Natural killer cell (primary cell): Measurements from ENCODE around the gene BPIFB4. TPM values are rescaled to one million over a fixed set of nuclear protein-coding genes. Genes with fewer than 3 reads are reported as not detected.

ENCODE experiments used
- ATAC-seq, 3 donors: fragments of 150-1000 bp in 2 of 3; fragments of 200-7000 bp in 1 of 3; cut with Tn5 transposase; 1 replicate in 1 of 3; 2 replicates in 2 of 3; pipeline ENCODE4 v1.10.0; 2021; ENCODE audit warnings: mild to moderate bottlenecking in 2 of 3, moderate library complexity in 2 of 3
- DNase-seq, 2 donors: peaks; one replicate each; pipeline versions ENCODE4 v3.0.0 to v3.0.0-alpha.2; 2013 to 2021; ENCODE audit warnings: mixed read lengths in 1 of 2
- H3K27ac ChIP-seq: one replicate; pipeline ENCODE4 v1.5.1; 2013; ENCODE audit warnings: mild to moderate bottlenecking, low read length
- H3K27me3 ChIP-seq: one replicate; pipeline ENCODE4 v1.6.1; 2013; ENCODE audit warnings: low read length; ENCODE audit not compliant: control insufficient read depth, insufficient read depth
- H3K36me3 ChIP-seq: one replicate; pipeline ENCODE4 v1.6.1; 2013; ENCODE audit warnings: low read length; ENCODE audit not compliant: control insufficient read depth, insufficient read depth
- H3K4me1 ChIP-seq: one replicate; pipeline ENCODE4 v1.6.1; 2013; ENCODE audit warnings: low read length; ENCODE audit not compliant: control insufficient read depth, insufficient read depth
- H3K4me3 ChIP-seq: one replicate; pipeline ENCODE4 v1.5.1; 2013; ENCODE audit warnings: low read length
- H3K9me3 ChIP-seq: one replicate; pipeline ENCODE4 v1.6.1; 2013; ENCODE audit warnings: low read length; ENCODE audit not compliant: control insufficient read depth, insufficient read depth
- H3K27ac Mint-ChIP-seq, 2 donors: one replicate each; pipeline ENCODE4 v1.8.0; 2022; ENCODE audit warnings: mild to moderate bottlenecking in 2 of 2, mixed read lengths in 2 of 2, moderate library complexity in 1 of 2
- H3K27me3 Mint-ChIP-seq, 2 donors: one replicate each; pipeline ENCODE4 v1.8.0; 2022; ENCODE audit warnings: low read depth in 2 of 2, mixed read lengths in 2 of 2
- H3K36me3 Mint-ChIP-seq: one replicate; pipeline ENCODE4 v1.8.0; 2022; ENCODE audit warnings: mixed read lengths
- H3K4me1 Mint-ChIP-seq, 2 donors: one replicate each; pipeline ENCODE4 v1.8.0; 2022; ENCODE audit warnings: mixed read lengths in 2 of 2
- H3K4me3 Mint-ChIP-seq: one replicate; pipeline ENCODE4 v1.8.0; 2022; ENCODE audit warnings: mild to moderate bottlenecking, moderate library complexity, mixed read lengths
- H3K9me3 Mint-ChIP-seq, 2 donors: one replicate each; pipeline ENCODE4 v1.8.0; 2022; ENCODE audit warnings: mixed read lengths in 2 of 2
- WGBS: methylation state at CpG from one replicate; pipeline ENCODE4 v1.1.7; 2013; ENCODE audit warnings: missing lambda C conversion rate; ENCODE audit not compliant: insufficient coverage; 5-methylcytosine and 5-hydroxymethylcytosine counted together
- intact Hi-C: fragments of 100-400 bp; cut with micrococcal nuclease; formaldehyde crosslinking; loops from one replicate; pipeline ENCODE4 v1.14.2; 2022
- total RNA-seq, 4 donors: library from RNA; stranded (reverse); fragments of 120-200 nt in 1 of 4; gene quantifications; one replicate each; pipeline versions ENCODE4 v1.2.3 to v1.2.4, GENCODE V29; 2013 to 2022
- TF ChIP-seq, protein P1 (sequence below): fragments of 200-600 bp; IDR thresholded peaks from one replicate; pipeline ENCODE4 v1.8.0; 2022; ENCODE audit warnings: antibody characterized with exemption

BPIFB4 gene
- total RNA-seq, 3 donors from 2014 or later (not counting 1 experiment from before 2014, with no cell fraction given): not detected

DNA sequence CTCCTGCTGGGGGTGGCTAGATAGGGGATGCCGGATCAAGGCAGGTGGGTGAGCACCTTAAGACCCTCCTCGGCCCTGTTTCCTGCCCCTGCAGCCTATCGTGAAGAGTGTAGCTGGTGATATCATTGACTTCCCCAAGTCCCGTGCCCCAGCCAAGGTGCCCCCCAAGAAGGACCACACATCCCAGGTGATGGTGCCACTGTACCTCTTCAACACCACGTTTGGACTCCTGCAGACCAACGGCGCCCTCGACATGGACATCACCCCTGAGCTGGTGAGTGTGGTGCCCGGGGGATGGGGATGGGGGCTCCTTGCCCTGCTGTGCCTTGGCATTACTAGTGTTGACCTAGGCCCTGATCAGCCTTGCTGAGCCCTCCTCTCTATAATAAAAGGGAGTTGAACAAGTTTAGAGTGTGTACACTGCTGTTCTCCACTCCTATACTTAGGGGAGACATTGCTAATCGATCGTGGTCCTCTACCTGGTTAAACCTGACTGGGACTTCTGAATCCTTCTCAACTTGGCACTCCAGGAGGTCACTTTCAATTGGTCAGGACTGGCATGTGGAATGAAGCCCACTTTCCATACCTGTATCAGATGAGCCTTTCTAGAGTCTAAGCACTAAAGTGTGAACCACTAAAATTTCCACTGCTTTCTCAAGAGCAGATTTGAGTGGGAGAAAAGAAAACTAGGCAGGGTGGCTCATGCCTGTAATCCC lies 14.7 kb upstream of the BPIFB4 start:
- no peak overlapping the region for H3K27ac ChIP-seq
- H3K9me3 ChIP-seq: no peaks in the 10 kb centered on the region
- ATAC-seq (no peak), DNase-seq (no peak)
- H3K4me1 Mint-ChIP-seq: peaks cover 0 to 4% of the 10 kb centered on the region in 2 donors
- no peak overlapping the region for H3K4me3 Mint-ChIP-seq
- WGBS: 94% methylated on average over 11 of the region's 11 CpGs
- intact Hi-C loops: no loop called here
- TF ChIP-seq, protein P1, sequence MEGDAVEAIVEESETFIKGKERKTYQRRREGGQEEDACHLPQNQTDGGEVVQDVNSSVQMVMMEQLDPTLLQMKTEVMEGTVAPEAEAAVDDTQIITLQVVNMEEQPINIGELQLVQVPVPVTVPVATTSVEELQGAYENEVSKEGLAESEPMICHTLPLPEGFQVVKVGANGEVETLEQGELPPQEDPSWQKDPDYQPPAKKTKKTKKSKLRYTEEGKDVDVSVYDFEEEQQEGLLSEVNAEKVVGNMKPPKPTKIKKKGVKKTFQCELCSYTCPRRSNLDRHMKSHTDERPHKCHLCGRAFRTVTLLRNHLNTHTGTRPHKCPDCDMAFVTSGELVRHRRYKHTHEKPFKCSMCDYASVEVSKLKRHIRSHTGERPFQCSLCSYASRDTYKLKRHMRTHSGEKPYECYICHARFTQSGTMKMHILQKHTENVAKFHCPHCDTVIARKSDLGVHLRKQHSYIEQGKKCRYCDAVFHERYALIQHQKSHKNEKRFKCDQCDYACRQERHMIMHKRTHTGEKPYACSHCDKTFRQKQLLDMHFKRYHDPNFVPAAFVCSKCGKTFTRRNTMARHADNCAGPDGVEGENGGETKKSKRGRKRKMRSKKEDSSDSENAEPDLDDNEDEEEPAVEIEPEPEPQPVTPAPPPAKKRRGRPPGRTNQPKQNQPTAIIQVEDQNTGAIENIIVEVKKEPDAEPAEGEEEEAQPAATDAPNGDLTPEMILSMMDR: no peak
- no peaks in the 10 kb centered on the region for H3K36me3 ChIP-seq
- no peaks in the 10 kb centered on the region for H3K4me1 ChIP-seq
- H3K27me3 ChIP-seq: no peaks in the 10 kb centered on the region
- no peaks in the 10 kb centered on the region for H3K9me3 Mint-ChIP-seq
- H3K27me3 Mint-ChIP-seq: no peaks in the 10 kb centered on the region
- H3K4me3 ChIP-seq: no peak overlapping the region
- no peak overlapping the region for H3K27ac Mint-ChIP-seq
- no peaks in the 10 kb centered on the region for H3K36me3 Mint-ChIP-seq

- Histone ChIP-seq H3K27ac (no peak overlapping the region), H3K27me3 (no peaks in the 10 kb centered on the region), H3K4me3 (no peak overlapping the region), H3K4me1 (no peaks in the 10 kb centered on the region), H3K36me3 (no peaks in the 10 kb centered on the region), H3K9me3 (no peaks in the 10 kb centered on the region)
- Mint-ChIP-seq H3K4me3 (no peak overlapping the region), H3K36me3 (no peaks in the 10 kb centered on the region), H3K9me3 (no peaks in the 10 kb centered on the region), H3K27ac (no peak overlapping the region), H3K27me3 (no peaks in the 10 kb centered on the region), H3K4me1 (peaks cover 0 to 4% of the 10 kb centered on the region in 2 donors)
- intact Hi-C loops: no loop called here
- DNase-seq (no peak), ATAC-seq (peak in 1 of 3 donors; percentile 14)
- WGBS: 91% methylated on average over 9 of the region's 9 CpGs
- TF ChIP-seq, protein P1: no peak
These were observed 13.7 kb upstream of the BPIFB4 start for GRCh38 chr20:33065785-33066184.

DNA sequence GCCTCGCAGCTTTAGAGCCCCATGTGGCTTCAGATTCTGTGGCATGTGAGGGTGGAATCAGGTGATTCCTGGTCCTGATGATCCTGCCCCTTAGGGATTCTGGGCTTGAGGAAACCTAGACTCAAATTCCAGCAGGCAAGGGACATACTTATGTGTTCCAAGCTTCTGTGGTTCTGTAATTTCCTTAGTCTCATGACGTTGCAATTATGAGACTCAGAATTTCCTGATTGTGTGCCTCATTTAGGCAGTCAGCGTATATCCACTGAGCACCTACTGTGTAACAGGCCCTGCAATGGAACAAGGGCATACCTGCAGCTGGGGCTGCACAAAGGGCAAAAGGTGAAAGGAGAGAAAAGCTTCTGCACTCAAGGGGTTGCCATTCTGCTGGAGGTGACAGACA lies 11.6 kb upstream of the BPIFB4 start:
- ATAC-seq (no peak), DNase-seq (no peak)
- no peak overlapping the region for H3K27ac Mint-ChIP-seq
- no peaks in the 10 kb centered on the region for H3K9me3 ChIP-seq
- 67% methylated on average over 3 of the region's 3 CpGs for WGBS
- H3K4me1 ChIP-seq: no peaks in the 10 kb centered on the region
- H3K4me3 Mint-ChIP-seq: no peak overlapping the region
- H3K4me3 ChIP-seq: no peak overlapping the region
- no peaks in the 10 kb centered on the region for H3K9me3 Mint-ChIP-seq
- no peaks in the 10 kb centered on the region for H3K36me3 Mint-ChIP-seq
- H3K36me3 ChIP-seq: no peaks in the 10 kb centered on the region
- no peaks in the 10 kb centered on the region for H3K27me3 ChIP-seq
- H3K4me1 Mint-ChIP-seq: peaks cover 0 to 4% of the 10 kb centered on the region in 2 donors
- H3K27me3 Mint-ChIP-seq: no peaks in the 10 kb centered on the region
- intact Hi-C loops: no loop called here
- H3K27ac ChIP-seq: no peak overlapping the region
- TF ChIP-seq, protein P1: no peak
